GM18861 (cell line): ENCODE measurements around the gene FBXO28.
"Not testable (repeated sequence)": the region's sequence is repeated elsewhere in the genome, so short reads cannot be mapped to it uniquely, and the experiment has no call there.

Experiments used
- ATAC-seq: cut with Tn5 transposase; IDR thresholded peaks from one replicate; pipeline ENCODE4 v1.9.1; 2021; ENCODE audit not compliant: unreplicated experiment

The FBXO28 gene

GRCh38 chr1:224182866-224183590, 69.1 kb downstream of the FBXO28 start, which contains the start of gene DEGS1:
Gene DEGS1, plus strand, starts transcription at chr1:224183240. Its CDS starts 97 bp downstream, at chr1:224183337.
- peak; percentile 40 for ATAC-seq

GRCh38 chr1:224183591-224184312, 69.8 kb downstream of the FBXO28 start:
- peak; percentile 34 for ATAC-seq

- ATAC-seq = no peak
Observed at GRCh38 chr1:224185208-224185607, 71.3 kb downstream of the FBXO28 start.

GRCh38 chr1:224188286-224188685, 74.4 kb downstream of the FBXO28 start:
- no peak for ATAC-seq

- ATAC-seq = no peak
Observed at GRCh38 chr1:224189561-224189960, 75.7 kb downstream of the FBXO28 start.

GRCh38 chr1:224192082-224192788, 78.3 kb downstream of the FBXO28 start:
- peak; percentile 50 for ATAC-seq

- no peak for ATAC-seq
Observed at GRCh38 chr1:224193319-224193966, 79.5 kb downstream of the FBXO28 start.

GRCh38 chr1:224196813-224197600, 83.1 kb downstream of the FBXO28 start:
- ATAC-seq = no peak

GRCh38 chr1:224198572-224198971, 84.7 kb downstream of the FBXO28 start:
- no peak for ATAC-seq

GRCh38 chr1:224199679-224200078, 85.8 kb downstream of the FBXO28 start:
- ATAC-seq = no peak

GRCh38 chr1:224201383-224201782, 87.5 kb downstream of the FBXO28 start:
- no peak for ATAC-seq

- ATAC-seq = no peak
Observed at GRCh38 chr1:224201853-224202252, 87.9 kb downstream of the FBXO28 start.

GRCh38 chr1:224203243-224204016, 89.5 kb downstream of the FBXO28 start:
- ATAC-seq = peak; percentile 67

- no peak for ATAC-seq
Observed at GRCh38 chr1:224205438-224205840, 91.5 kb downstream of the FBXO28 start.

- ATAC-seq = not testable (repeated sequence)
Observed at GRCh38 chr1:224205931-224206538, 92.1 kb downstream of the FBXO28 start.

GRCh38 chr1:224211206-224211962, 97.5 kb downstream of the FBXO28 start:
- no peak for ATAC-seq
